ENCODE results near the gene PBX2. TPM values are rescaled to one million over a fixed set of nuclear protein-coding genes. Genes with fewer than 3 reads are reported as not detected.
"Not testable (repeated sequence)": the region's sequence is repeated elsewhere in the genome, so short reads cannot be mapped to it uniquely, and the experiment has no call there.

Gene PBX2
- total and polyA plus RNA-seq, 2 donors: 44.1 to 62.2 TPM

GRCh38 chr6:32214126-32214525 lies 24.1 kb upstream of the PBX2 start:
- DNase-seq (ENCODE audit: extremely low spot score): no peak
- H3K4me3 ChIP-seq (ENCODE audit: low read depth, low read length): no peak overlapping the region
- H3K4me1 ChIP-seq (ENCODE audit: insufficient read depth): no peaks in the 10 kb centered on the region
- no peak overlapping the region for H3K27ac ChIP-seq (ENCODE audit: low read depth)
- H3K36me3 ChIP-seq (ENCODE audit: insufficient read depth): no peaks in the 10 kb centered on the region
- 77% methylated on average over 3 of the region's 3 CpGs for WGBS

- no peak for DNase-seq (ENCODE audit: extremely low spot score)
- H3K4me1 ChIP-seq (ENCODE audit: insufficient read depth): no peaks in the 10 kb centered on the region
- H3K27ac ChIP-seq (ENCODE audit: low read depth): no peak overlapping the region
- WGBS: 85% methylated on average over 6 of the region's 6 CpGs
- no peaks in the 10 kb centered on the region for H3K36me3 ChIP-seq (ENCODE audit: insufficient read depth)
- no peak overlapping the region for H3K4me3 ChIP-seq (ENCODE audit: low read depth, low read length)
Measured at GRCh38 chr6:32213649-32214048, 23.6 kb upstream of the PBX2 start.

GRCh38 chr6:32212076-32212760 lies 22.2 kb upstream of the PBX2 start:
- H3K4me3 ChIP-seq (ENCODE audit: low read depth, low read length): no peak overlapping the region
- H3K4me1 ChIP-seq (ENCODE audit: insufficient read depth): no peaks in the 10 kb centered on the region
- H3K36me3 ChIP-seq (ENCODE audit: insufficient read depth): no peaks in the 10 kb centered on the region
- no peak for DNase-seq (ENCODE audit: extremely low spot score)
- H3K27ac ChIP-seq (ENCODE audit: low read depth): no peak overlapping the region
- WGBS: 74% methylated on average over 12 of the region's 12 CpGs

GRCh38 chr6:32211432-32211831 lies 21.4 kb upstream of the PBX2 start:
- not testable (repeated sequence) for H3K36me3 ChIP-seq (ENCODE audit: insufficient read depth)

GRCh38 chr6:32210191-32210601 lies 20.2 kb upstream of the PBX2 start:
- no peaks in the 10 kb centered on the region for H3K36me3 ChIP-seq (ENCODE audit: insufficient read depth)
- no peak for DNase-seq (ENCODE audit: extremely low spot score)
- H3K27ac ChIP-seq (ENCODE audit: low read depth): no peak overlapping the region
- WGBS: 85% methylated on average over 5 of the region's 5 CpGs
- no peak overlapping the region for H3K4me3 ChIP-seq (ENCODE audit: low read depth, low read length)
- H3K4me1 ChIP-seq (ENCODE audit: insufficient read depth): no peaks in the 10 kb centered on the region

More at GRCh38 chr6:32211432-32211831, 21.4 kb upstream of the PBX2 start:
- not testable (repeated sequence) for H3K27ac ChIP-seq (ENCODE audit: low read depth); H3K4me3 ChIP-seq (ENCODE audit: low read depth, low read length); DNase-seq (ENCODE audit: extremely low spot score); H3K4me1 ChIP-seq (ENCODE audit: insufficient read depth)
- WGBS: 85% methylated on average over 4 of the region's 4 CpGs

- Histone ChIP-seq H3K4me1 (ENCODE audit: insufficient read depth) (no peaks in the 10 kb centered on the region), H3K27ac (ENCODE audit: low read depth) (no peak overlapping the region), H3K36me3 (ENCODE audit: insufficient read depth) (no peaks in the 10 kb centered on the region), H3K4me3 (ENCODE audit: low read depth, low read length) (no peak overlapping the region)
- no peak for DNase-seq (ENCODE audit: extremely low spot score)
- 83% methylated on average over 1 of the region's 1 CpG for WGBS
Measured at GRCh38 chr6:32208996-32209395, 19.0 kb upstream of the PBX2 start.

GRCh38 chr6:32204268-32204715 lies 14.3 kb upstream of the PBX2 start:
- no peak for DNase-seq (ENCODE audit: extremely low spot score)
- WGBS: 87% methylated on average over 3 of the region's 3 CpGs
- H3K27ac ChIP-seq (ENCODE audit: low read depth): no peak overlapping the region
- no peak overlapping the region for H3K4me3 ChIP-seq (ENCODE audit: low read depth, low read length)
- no peaks in the 10 kb centered on the region for H3K36me3 ChIP-seq (ENCODE audit: insufficient read depth)
- no peaks in the 10 kb centered on the region for H3K4me1 ChIP-seq (ENCODE audit: insufficient read depth)

GRCh38 chr6:32203426-32204267 lies 13.6 kb upstream of the PBX2 start:
- Histone ChIP-seq H3K36me3 (ENCODE audit: insufficient read depth) (no peaks in the 10 kb centered on the region), H3K4me3 (ENCODE audit: low read depth, low read length) (no peak overlapping the region), H3K27ac (ENCODE audit: low read depth) (no peak overlapping the region), H3K4me1 (ENCODE audit: insufficient read depth) (no peaks in the 10 kb centered on the region)
- no peak for DNase-seq (ENCODE audit: extremely low spot score)
- 78% methylated on average over 9 of the region's 9 CpGs for WGBS

GRCh38 chr6:32202186-32202585 lies 12.2 kb upstream of the PBX2 start:
- no peak for DNase-seq (ENCODE audit: extremely low spot score)
- no peaks in the 10 kb centered on the region for H3K4me1 ChIP-seq (ENCODE audit: insufficient read depth)
- 83% methylated on average over 9 of the region's 9 CpGs for WGBS
- H3K4me3 ChIP-seq (ENCODE audit: low read depth, low read length): no peak overlapping the region
- no peak overlapping the region for H3K27ac ChIP-seq (ENCODE audit: low read depth)
- no peaks in the 10 kb centered on the region for H3K36me3 ChIP-seq (ENCODE audit: insufficient read depth)

- Histone ChIP-seq H3K4me1 (ENCODE audit: insufficient read depth) (no peaks in the 10 kb centered on the region), H3K36me3 (ENCODE audit: insufficient read depth) (no peaks in the 10 kb centered on the region), H3K4me3 (ENCODE audit: low read depth, low read length) (no peak overlapping the region), H3K27ac (ENCODE audit: low read depth) (no peak overlapping the region)
- no peak for DNase-seq (ENCODE audit: extremely low spot score)
- 89% methylated on average over 13 of the region's 13 CpGs for WGBS
Measured at GRCh38 chr6:32200711-32201475, 10.9 kb upstream of the PBX2 start.

- 84% methylated on average over 17 of the region's 17 CpGs for WGBS
- Histone ChIP-seq H3K4me3 (ENCODE audit: low read depth, low read length) (no peak overlapping the region), H3K4me1 (ENCODE audit: insufficient read depth) (no peaks in the 10 kb centered on the region), H3K27ac (ENCODE audit: low read depth) (no peak overlapping the region), H3K36me3 (ENCODE audit: insufficient read depth) (no peaks in the 10 kb centered on the region)
- no peak for DNase-seq (ENCODE audit: extremely low spot score)
Measured at GRCh38 chr6:32198866-32199265, 8.9 kb upstream of the PBX2 start.

GRCh38 chr6:32198345-32198696 lies 8.3 kb upstream of the PBX2 start:
- no peak overlapping the region for H3K4me3 ChIP-seq (ENCODE audit: low read depth, low read length)
- H3K36me3 ChIP-seq (ENCODE audit: insufficient read depth): no peaks in the 10 kb centered on the region
- no peak for DNase-seq (ENCODE audit: extremely low spot score)
- no peaks in the 10 kb centered on the region for H3K4me1 ChIP-seq (ENCODE audit: insufficient read depth)
- 75% methylated on average over 3 of the region's 3 CpGs for WGBS
- no peak overlapping the region for H3K27ac ChIP-seq (ENCODE audit: low read depth)

- H3K36me3 ChIP-seq (ENCODE audit: insufficient read depth): no peaks in the 10 kb centered on the region
- no peaks in the 10 kb centered on the region for H3K4me1 ChIP-seq (ENCODE audit: insufficient read depth)
- 20% methylated on average over 28 of the region's 28 CpGs for WGBS
- H3K27ac ChIP-seq (ENCODE audit: low read depth): peak overlapping the region; percentile 97
- H3K4me3 ChIP-seq (ENCODE audit: low read depth, low read length): peak overlapping the region; percentile 41
- DNase-seq (ENCODE audit: extremely low spot score): no peak
Measured at GRCh38 chr6:32196682-32197616, 6.9 kb upstream of the PBX2 start.
